ENCODE results near the gene PIGZ. TPM values are rescaled to one million over a fixed set of nuclear protein-coding genes. Genes with fewer than 3 reads are reported as not detected.

The PIGZ gene
- total and polyA plus RNA-seq, 12 donors: 2.2 to 7.7 (median 6.0) TPM

GRCh38 chr3:196916221-196916620, 52.4 kb downstream of the PIGZ start:
- no peak for DNase-seq
- no peaks in the 10 kb centered on the region for H3K4me1 ChIP-seq
- WGBS, 2 donors: 96 to 100% methylated on average over 1 of the region's 1 CpG
- H3K36me3 ChIP-seq: peaks cover 0 to 55% (median 8%) of the 10 kb centered on the region in 9 donors
- H3K4me3 ChIP-seq: no peak overlapping the region
- no peaks in the 10 kb centered on the region for H3K27me3 ChIP-seq
- H3K9me3 ChIP-seq: peaks cover 0 to 14% (median 0%) of the 10 kb centered on the region in 11 donors
- ATAC-seq: no peak
- no peak overlapping the region for H3K27ac ChIP-seq
- TF ChIP-seq CTCF (IDR thresholded peaks at IDR 0.05): no peak
- intact Hi-C loops (cut with DNase I): no loop called here

- intact Hi-C loops (cut with DNase I): no loop called here
- no peak overlapping the region for H3K4me3 ChIP-seq
- no peak overlapping the region for H3K27ac ChIP-seq
- H3K36me3 ChIP-seq: peaks cover 0 to 59% (median 8%) of the 10 kb centered on the region in 9 donors
- 95 to 98% methylated on average over 3 of the region's 3 CpGs for WGBS, 2 donors
- TF ChIP-seq CTCF (IDR thresholded peaks at IDR 0.05): no peak
- ATAC-seq (no peak), DNase-seq (no peak)
- H3K27me3 ChIP-seq: no peaks in the 10 kb centered on the region
- peaks cover 0 to 14% (median 0%) of the 10 kb centered on the region in 11 donors for H3K9me3 ChIP-seq
- H3K4me1 ChIP-seq: no peaks in the 10 kb centered on the region
These were observed 53.3 kb downstream of the PIGZ start for GRCh38 chr3:196915375-196915774.

GRCh38 chr3:196914866-196915265, 53.8 kb downstream of the PIGZ start:
- Histone ChIP-seq H3K4me1 (no peaks in the 10 kb centered on the region), H3K9me3 (peaks cover 0 to 14% (median 0%) of the 10 kb centered on the region in 11 donors), H3K27me3 (no peaks in the 10 kb centered on the region), H3K27ac (no peak overlapping the region), H3K4me3 (no peak overlapping the region), H3K36me3 (peaks cover 0 to 60% (median 8%) of the 10 kb centered on the region in 9 donors)
- no peak for ATAC-seq
- WGBS, 2 donors: 88 to 93% methylated on average over 4 of the region's 4 CpGs
- DNase-seq: no peak
- intact Hi-C loops (cut with DNase I): no loop called here
- TF ChIP-seq CTCF (IDR thresholded peaks at IDR 0.05): no peak

GRCh38 chr3:196903740-196904139, 64.9 kb downstream of the PIGZ start:
- Histone ChIP-seq H3K27me3 (no peaks in the 10 kb centered on the region), H3K4me1 (no peaks in the 10 kb centered on the region), H3K27ac (no peak overlapping the region), H3K4me3 (no peak overlapping the region), H3K9me3 (no peaks in the 10 kb centered on the region), H3K36me3 (peaks cover 0 to 96% (median 60%) of the 10 kb centered on the region in 9 donors)
- intact Hi-C loops (cut with DNase I): no loop called here
- 61 to 80% methylated on average over 2 of the region's 2 CpGs for WGBS, 2 donors
- DNase-seq (no peak), ATAC-seq (no peak)
- TF ChIP-seq CTCF (IDR thresholded peaks at IDR 0.05): no peak

Measured in heart right ventricle (tissue), 16 donors.